Measurements from ENCODE around the gene PELO.

GRCh38 chr5:52743529-52743928 lies 44.2 kb upstream of the PELO start:
- TF ChIP-seq, protein P1, sequence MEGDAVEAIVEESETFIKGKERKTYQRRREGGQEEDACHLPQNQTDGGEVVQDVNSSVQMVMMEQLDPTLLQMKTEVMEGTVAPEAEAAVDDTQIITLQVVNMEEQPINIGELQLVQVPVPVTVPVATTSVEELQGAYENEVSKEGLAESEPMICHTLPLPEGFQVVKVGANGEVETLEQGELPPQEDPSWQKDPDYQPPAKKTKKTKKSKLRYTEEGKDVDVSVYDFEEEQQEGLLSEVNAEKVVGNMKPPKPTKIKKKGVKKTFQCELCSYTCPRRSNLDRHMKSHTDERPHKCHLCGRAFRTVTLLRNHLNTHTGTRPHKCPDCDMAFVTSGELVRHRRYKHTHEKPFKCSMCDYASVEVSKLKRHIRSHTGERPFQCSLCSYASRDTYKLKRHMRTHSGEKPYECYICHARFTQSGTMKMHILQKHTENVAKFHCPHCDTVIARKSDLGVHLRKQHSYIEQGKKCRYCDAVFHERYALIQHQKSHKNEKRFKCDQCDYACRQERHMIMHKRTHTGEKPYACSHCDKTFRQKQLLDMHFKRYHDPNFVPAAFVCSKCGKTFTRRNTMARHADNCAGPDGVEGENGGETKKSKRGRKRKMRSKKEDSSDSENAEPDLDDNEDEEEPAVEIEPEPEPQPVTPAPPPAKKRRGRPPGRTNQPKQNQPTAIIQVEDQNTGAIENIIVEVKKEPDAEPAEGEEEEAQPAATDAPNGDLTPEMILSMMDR (IDR thresholded peaks at IDR 0.05): no peak
- no peak for TF ChIP-seq POLR2A (IDR thresholded peaks at IDR 0.05)

Data from breast epithelium (tissue), 3 donors.